ENCODE measurements around the gene RPS27L. TPM values are rescaled to one million over a fixed set of nuclear protein-coding genes. Genes with fewer than 3 reads are reported as not detected.

Gene RPS27L
- total RNA-seq, 1 experiment from 2014 or later = 133 TPM

DNA sequence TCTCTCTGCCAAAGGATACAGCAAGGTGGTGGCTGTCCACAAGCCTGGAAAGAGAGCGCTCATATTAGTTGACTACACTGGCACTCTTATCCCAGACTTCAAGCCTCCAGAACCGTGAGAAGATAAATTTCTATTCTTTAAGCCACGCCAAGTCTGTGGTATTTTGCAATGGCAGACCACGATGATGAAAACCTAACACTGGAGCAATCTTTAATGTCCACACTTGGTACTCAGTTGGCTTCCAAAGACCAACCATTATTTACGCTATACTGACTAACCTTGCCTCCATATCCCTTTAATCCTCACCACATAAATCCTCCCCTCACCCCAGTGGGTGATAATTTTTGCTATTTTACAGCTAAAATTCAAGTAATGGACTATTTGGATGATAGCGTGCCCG lies 52.5 kb downstream of the RPS27L start:
- POLR2A ChIA-PET = no interaction called here
- H3K27me3 Mint-ChIP-seq (ENCODE audit: low read depth) = no peaks in the 10 kb centered on the region; the same call in 1 of the 2 replicates
- H3K4me3 Mint-ChIP-seq = no peak overlapping the region
- peaks cover 7% of the 10 kb centered on the region for H3K36me3 Mint-ChIP-seq
- no peaks in the 10 kb centered on the region for H3K4me1 Mint-ChIP-seq
- ATAC-seq (no peak), DNase-seq (ENCODE audit: low spot score) (no peak)
- TF ChIP-seq RORB (CRISPR knock-in tag; IDR thresholded peaks at IDR 0.05) (no peak), GTF2I (CRISPR knock-in tag; conservative IDR thresholded peaks at IDR 0.05) (no peak), ZNF232 (CRISPR knock-in tag; IDR thresholded peaks at IDR 0.05) (no peak), RELA (CRISPR knock-in tag; IDR thresholded peaks at IDR 0.05; ENCODE audit: borderline replicate concordance) (no peak), TP53 (CRISPR knock-in tag; IDR thresholded peaks at IDR 0.05) (no peak), ATF6 (CRISPR knock-in tag; IDR thresholded peaks at IDR 0.05) (no peak)
- peaks cover 26% of the 10 kb centered on the region for H3K9me3 Mint-ChIP-seq
- no peak overlapping the region for H3K27ac Mint-ChIP-seq
- CTCF ChIA-PET = no interaction called here

- H3K27ac Mint-ChIP-seq = no peak overlapping the region
- H3K27me3 Mint-ChIP-seq (ENCODE audit: low read depth) = no peaks in the 10 kb centered on the region; the same call in 1 of the 2 replicates
- CTCF ChIA-PET = interaction anchor here (0.9 kb wide), 1 partner anchor 361 kb away, joined by 5 read pairs; no protein-coding TSS in a partner anchor
- no peaks in the 10 kb centered on the region for H3K4me1 Mint-ChIP-seq
- H3K9me3 Mint-ChIP-seq = peaks cover 31% of the 10 kb centered on the region
- POLR2A ChIA-PET = no interaction called here
- no peak for TF ChIP-seq HMGXB4 (CRISPR knock-in tag; IDR thresholded peaks at IDR 0.05)
- no peak for TF ChIP-seq TCF7 (CRISPR knock-in tag; IDR thresholded peaks at IDR 0.05; ENCODE audit: low read depth)
- TF ChIP-seq, protein P1, sequence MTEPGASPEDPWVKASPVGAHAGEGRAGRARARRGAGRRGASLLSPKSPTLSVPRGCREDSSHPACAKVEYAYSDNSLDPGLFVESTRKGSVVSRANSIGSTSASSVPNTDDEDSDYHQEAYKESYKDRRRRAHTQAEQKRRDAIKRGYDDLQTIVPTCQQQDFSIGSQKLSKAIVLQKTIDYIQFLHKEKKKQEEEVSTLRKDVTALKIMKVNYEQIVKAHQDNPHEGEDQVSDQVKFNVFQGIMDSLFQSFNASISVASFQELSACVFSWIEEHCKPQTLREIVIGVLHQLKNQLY (CRISPR knock-in tag; IDR thresholded peaks at IDR 0.05) = no peak
- no peak for TF ChIP-seq TP53 (CRISPR knock-in tag; IDR thresholded peaks at IDR 0.05)
- no peak for TF ChIP-seq GABPB1 (CRISPR knock-in tag; IDR thresholded peaks at IDR 0.05)
- no peak for TF ChIP-seq ZSCAN18 (CRISPR knock-in tag; IDR thresholded peaks at IDR 0.05)
- no peak for TF ChIP-seq GTF2I (CRISPR knock-in tag; conservative IDR thresholded peaks at IDR 0.05)
- TF ChIP-seq E2F1 (CRISPR knock-in tag; IDR thresholded peaks at IDR 0.05) = no peak
- no peak for TF ChIP-seq STAT6 (CRISPR knock-in tag; conservative IDR thresholded peaks at IDR 0.05; ENCODE audit: low read depth)
- TF ChIP-seq, protein P2, sequence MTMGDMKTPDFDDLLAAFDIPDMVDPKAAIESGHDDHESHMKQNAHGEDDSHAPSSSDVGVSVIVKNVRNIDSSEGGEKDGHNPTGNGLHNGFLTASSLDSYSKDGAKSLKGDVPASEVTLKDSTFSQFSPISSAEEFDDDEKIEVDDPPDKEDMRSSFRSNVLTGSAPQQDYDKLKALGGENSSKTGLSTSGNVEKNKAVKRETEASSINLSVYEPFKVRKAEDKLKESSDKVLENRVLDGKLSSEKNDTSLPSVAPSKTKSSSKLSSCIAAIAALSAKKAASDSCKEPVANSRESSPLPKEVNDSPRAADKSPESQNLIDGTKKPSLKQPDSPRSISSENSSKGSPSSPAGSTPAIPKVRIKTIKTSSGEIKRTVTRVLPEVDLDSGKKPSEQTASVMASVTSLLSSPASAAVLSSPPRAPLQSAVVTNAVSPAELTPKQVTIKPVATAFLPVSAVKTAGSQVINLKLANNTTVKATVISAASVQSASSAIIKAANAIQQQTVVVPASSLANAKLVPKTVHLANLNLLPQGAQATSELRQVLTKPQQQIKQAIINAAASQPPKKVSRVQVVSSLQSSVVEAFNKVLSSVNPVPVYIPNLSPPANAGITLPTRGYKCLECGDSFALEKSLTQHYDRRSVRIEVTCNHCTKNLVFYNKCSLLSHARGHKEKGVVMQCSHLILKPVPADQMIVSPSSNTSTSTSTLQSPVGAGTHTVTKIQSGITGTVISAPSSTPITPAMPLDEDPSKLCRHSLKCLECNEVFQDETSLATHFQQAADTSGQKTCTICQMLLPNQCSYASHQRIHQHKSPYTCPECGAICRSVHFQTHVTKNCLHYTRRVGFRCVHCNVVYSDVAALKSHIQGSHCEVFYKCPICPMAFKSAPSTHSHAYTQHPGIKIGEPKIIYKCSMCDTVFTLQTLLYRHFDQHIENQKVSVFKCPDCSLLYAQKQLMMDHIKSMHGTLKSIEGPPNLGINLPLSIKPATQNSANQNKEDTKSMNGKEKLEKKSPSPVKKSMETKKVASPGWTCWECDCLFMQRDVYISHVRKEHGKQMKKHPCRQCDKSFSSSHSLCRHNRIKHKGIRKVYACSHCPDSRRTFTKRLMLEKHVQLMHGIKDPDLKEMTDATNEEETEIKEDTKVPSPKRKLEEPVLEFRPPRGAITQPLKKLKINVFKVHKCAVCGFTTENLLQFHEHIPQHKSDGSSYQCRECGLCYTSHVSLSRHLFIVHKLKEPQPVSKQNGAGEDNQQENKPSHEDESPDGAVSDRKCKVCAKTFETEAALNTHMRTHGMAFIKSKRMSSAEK (CRISPR knock-in tag; IDR thresholded peaks at IDR 0.05; ENCODE audit: borderline replicate concordance) = no peak
- TF ChIP-seq OVOL2 (CRISPR knock-in tag; IDR thresholded peaks at IDR 0.05; ENCODE audit: borderline replicate concordance) = no peak
- TF ChIP-seq ZNF317 (CRISPR knock-in tag; IDR thresholded peaks at IDR 0.05; ENCODE audit: borderline replicate concordance, low read depth) = no peak
- no peak for TF ChIP-seq CREM (CRISPR knock-in tag; IDR thresholded peaks at IDR 0.05)
- no peak for TF ChIP-seq ZNF416 (CRISPR knock-in tag; IDR thresholded peaks at IDR 0.05)
- no peak for TF ChIP-seq FOXK1 (CRISPR knock-in tag; IDR thresholded peaks at IDR 0.05)
- TF ChIP-seq SMAD3 (CRISPR knock-in tag; IDR thresholded peaks at IDR 0.05; ENCODE audit: borderline replicate concordance) = no peak
- no peak for TF ChIP-seq HMGA2 (CRISPR knock-in tag; IDR thresholded peaks at IDR 0.05)
- no peak for DNase-seq (ENCODE audit: low spot score)
- ATAC-seq = no peak
- H3K4me3 Mint-ChIP-seq = no peak overlapping the region
- H3K36me3 Mint-ChIP-seq = peaks cover 12% of the 10 kb centered on the region
These were observed 53.9 kb downstream of the RPS27L start for GRCh38 chr15:63103416-63103815.
